ENCODE data around the gene SGPP2.

SGPP2 gene

DNA sequence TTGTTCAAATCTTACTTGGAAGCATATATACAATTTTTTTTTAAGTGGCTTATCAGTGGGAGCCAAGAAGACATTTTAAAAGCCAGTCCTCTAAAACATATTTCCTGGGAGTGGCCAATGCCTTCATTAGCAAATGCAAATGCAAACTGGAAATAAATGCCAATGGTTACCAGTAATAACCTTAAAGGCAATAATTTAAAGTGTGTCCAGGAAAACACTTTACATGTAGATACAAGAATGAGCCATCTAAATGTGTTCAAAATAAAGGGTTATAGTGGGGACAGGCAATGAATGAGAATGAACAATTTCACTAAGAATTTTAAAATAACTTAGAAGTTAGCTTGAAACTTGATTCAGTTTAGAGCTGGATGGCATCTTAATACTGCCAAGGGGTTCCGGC is 167.3 kb downstream of the SGPP2 start:
- TF ChIP-seq ELF4 (IDR thresholded peaks at IDR 0.05) (no peak), SP1 (IDR thresholded peaks at IDR 0.05) (no peak), FOXK2 (IDR thresholded peaks at IDR 0.05) (no peak), HDGF (IDR thresholded peaks at IDR 0.05; ENCODE audit: borderline replicate concordance) (no peak), ARNT (IDR thresholded peaks at IDR 0.05) (no peak), FOXM1 (IDR thresholded peaks at IDR 0.05; ENCODE audit: borderline replicate concordance) (no peak), CTBP1 (IDR thresholded peaks at IDR 0.05; ENCODE audit: borderline replicate concordance) (no peak), ZNF384 (IDR thresholded peaks at IDR 0.05) (no peak), L3MBTL2 (conservative IDR thresholded peaks at IDR 0.05) (no peak), SUZ12 (IDR thresholded peaks at IDR 0.05) (no peak), NFRKB (IDR thresholded peaks at IDR 0.05) (no peak), BHLHE40 (IDR thresholded peaks at IDR 0.05; ENCODE audit: borderline replicate concordance) (no peak), TARDBP (IDR thresholded peaks at IDR 0.05) (no peak), FOXA1 (IDR thresholded peaks at IDR 0.05) (no peak), LEF1 (IDR thresholded peaks at IDR 0.05; ENCODE audit: borderline replicate concordance) (no peak)
- TF ChIP-seq, protein P1, sequence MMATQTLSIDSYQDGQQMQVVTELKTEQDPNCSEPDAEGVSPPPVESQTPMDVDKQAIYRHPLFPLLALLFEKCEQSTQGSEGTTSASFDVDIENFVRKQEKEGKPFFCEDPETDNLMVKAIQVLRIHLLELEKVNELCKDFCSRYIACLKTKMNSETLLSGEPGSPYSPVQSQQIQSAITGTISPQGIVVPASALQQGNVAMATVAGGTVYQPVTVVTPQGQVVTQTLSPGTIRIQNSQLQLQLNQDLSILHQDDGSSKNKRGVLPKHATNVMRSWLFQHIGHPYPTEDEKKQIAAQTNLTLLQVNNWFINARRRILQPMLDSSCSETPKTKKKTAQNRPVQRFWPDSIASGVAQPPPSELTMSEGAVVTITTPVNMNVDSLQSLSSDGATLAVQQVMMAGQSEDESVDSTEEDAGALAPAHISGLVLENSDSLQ (IDR thresholded peaks at IDR 0.05), result no peak
- ChIA-PET POLR2A (no interaction called here), CTCF (no interaction called here)
- no peak for DNase-seq (ENCODE audit: extremely low spot score)

DNA sequence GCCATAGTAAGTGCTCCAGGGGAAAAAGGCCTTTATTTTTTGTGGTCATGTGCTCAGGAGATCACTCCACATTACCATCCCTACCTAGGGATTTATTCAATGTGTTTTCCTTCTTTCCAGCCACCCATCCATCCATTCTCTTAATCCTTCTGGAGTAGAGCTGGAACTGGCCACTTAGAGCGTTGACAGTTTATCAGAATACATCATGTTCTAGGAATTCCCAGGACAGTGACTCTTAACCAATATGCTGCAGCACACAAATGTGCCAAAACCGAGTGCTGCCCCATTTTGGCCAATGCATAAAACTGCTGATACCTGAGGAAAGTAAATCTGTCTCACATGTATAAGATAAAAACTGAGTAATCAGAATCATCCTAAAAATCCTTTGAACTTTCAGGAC is 167.8 kb downstream of the SGPP2 start:
- no peak for DNase-seq (ENCODE audit: extremely low spot score)

DNA sequence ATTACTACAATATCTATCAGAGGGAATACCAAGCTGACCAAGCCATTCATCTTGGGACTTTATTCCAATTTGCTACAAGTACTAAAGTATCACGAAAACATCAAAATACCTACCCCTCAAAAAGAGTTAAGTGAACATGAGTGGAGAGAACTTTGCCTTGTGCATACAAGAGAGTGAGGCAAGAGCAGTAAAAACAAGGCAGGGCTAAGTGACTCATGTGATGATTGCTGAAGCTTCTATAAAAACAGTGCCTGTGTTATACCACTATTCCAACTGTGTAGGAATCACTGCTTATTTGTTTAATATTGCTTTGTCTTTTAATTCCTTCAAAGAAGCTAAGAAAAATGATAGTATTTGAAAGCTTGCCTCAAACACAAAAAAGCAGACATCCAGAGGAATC is 170.3 kb downstream of the SGPP2 start:
- POLR2A ChIA-PET, result no interaction called here
- TF ChIP-seq, protein P1 (IDR thresholded peaks at IDR 0.05), result no peak
- TF ChIP-seq ARNT (IDR thresholded peaks at IDR 0.05), result no peak
- TF ChIP-seq LEF1 (IDR thresholded peaks at IDR 0.05; ENCODE audit: borderline replicate concordance), result no peak
- TF ChIP-seq NFRKB (IDR thresholded peaks at IDR 0.05), result no peak
- TF ChIP-seq FOXM1 (IDR thresholded peaks at IDR 0.05; ENCODE audit: borderline replicate concordance), result no peak
- no peak for TF ChIP-seq L3MBTL2 (conservative IDR thresholded peaks at IDR 0.05)
- no peak for TF ChIP-seq BHLHE40 (IDR thresholded peaks at IDR 0.05; ENCODE audit: borderline replicate concordance)
- no peak for TF ChIP-seq ELF4 (IDR thresholded peaks at IDR 0.05)
- TF ChIP-seq FOXK2 (IDR thresholded peaks at IDR 0.05), result no peak
- TF ChIP-seq FOXA1 (IDR thresholded peaks at IDR 0.05), result no peak
- TF ChIP-seq HDGF (IDR thresholded peaks at IDR 0.05; ENCODE audit: borderline replicate concordance), result no peak
- no peak for TF ChIP-seq ZNF384 (IDR thresholded peaks at IDR 0.05)
- no peak for TF ChIP-seq SUZ12 (IDR thresholded peaks at IDR 0.05)
- no peak for TF ChIP-seq TARDBP (IDR thresholded peaks at IDR 0.05)
- DNase-seq (ENCODE audit: extremely low spot score), result no peak
- CTCF ChIA-PET, result no interaction called here

More for the DNA sequence above, 167.8 kb downstream of the SGPP2 start:
- TF ChIP-seq LEF1 (IDR thresholded peaks at IDR 0.05; ENCODE audit: borderline replicate concordance), result no peak
- no peak for TF ChIP-seq ELF4 (IDR thresholded peaks at IDR 0.05)
- POLR2A ChIA-PET, result no interaction called here
- CTCF ChIA-PET, result no interaction called here

DNA sequence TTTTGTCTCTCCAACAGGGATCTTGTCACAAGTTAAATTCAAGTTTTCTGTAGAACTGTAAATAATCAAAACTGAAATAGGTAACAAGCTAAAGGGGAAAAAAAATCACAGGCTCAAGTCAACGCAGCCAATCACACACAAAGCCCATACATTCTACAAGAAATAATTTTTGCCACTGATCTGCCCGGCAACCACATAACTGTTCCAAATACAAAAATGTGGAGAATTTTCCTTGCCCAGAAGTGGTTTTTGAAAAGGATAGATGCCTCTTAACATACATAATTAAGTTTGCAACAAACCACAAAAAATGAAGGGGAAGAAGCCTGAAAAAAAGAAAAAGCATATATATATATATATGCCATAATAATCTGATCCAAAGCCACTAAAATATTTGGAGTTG is 171.2 kb downstream of the SGPP2 start:
- TF ChIP-seq SUZ12 (IDR thresholded peaks at IDR 0.05) (no peak), FOXM1 (IDR thresholded peaks at IDR 0.05; ENCODE audit: borderline replicate concordance) (no peak), LEF1 (IDR thresholded peaks at IDR 0.05; ENCODE audit: borderline replicate concordance) (no peak), ZNF384 (IDR thresholded peaks at IDR 0.05) (no peak), ARNT (IDR thresholded peaks at IDR 0.05) (no peak), NFRKB (IDR thresholded peaks at IDR 0.05) (no peak), FOXA1 (IDR thresholded peaks at IDR 0.05) (no peak), SP1 (IDR thresholded peaks at IDR 0.05) (no peak), FOXK2 (IDR thresholded peaks at IDR 0.05) (no peak), HDGF (IDR thresholded peaks at IDR 0.05; ENCODE audit: borderline replicate concordance) (no peak), L3MBTL2 (conservative IDR thresholded peaks at IDR 0.05) (no peak), ELF4 (IDR thresholded peaks at IDR 0.05) (no peak), TARDBP (IDR thresholded peaks at IDR 0.05) (no peak), BHLHE40 (IDR thresholded peaks at IDR 0.05; ENCODE audit: borderline replicate concordance) (no peak), CTBP1 (IDR thresholded peaks at IDR 0.05; ENCODE audit: borderline replicate concordance) (no peak)
- TF ChIP-seq, protein P1 (IDR thresholded peaks at IDR 0.05), result no peak
- ChIA-PET POLR2A (no interaction called here), CTCF (no interaction called here)
- no peak for DNase-seq (ENCODE audit: extremely low spot score)

DNA sequence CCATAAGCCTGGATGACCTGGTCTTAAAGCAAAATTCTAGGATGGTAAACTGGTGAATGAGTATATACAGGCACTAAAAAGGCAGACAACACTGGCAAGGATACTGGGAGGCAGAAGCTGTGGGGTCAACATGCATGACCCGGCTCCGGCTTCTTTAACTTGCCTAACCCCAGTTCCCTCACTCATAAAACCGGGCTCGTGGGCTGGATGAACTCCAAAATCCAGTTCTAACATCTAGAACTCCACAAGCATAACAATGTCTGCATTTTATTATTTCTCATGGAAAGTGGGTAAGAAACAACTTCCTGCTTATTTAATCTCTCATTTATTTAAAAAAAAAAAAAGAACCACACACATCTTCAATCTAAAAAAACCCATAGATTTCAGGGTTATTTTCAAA is 174.3 kb downstream of the SGPP2 start:
- no peak for DNase-seq (ENCODE audit: extremely low spot score)
- TF ChIP-seq, protein P1 (IDR thresholded peaks at IDR 0.05), result no peak
- TF ChIP-seq FOXK2 (IDR thresholded peaks at IDR 0.05) (no peak), HDGF (IDR thresholded peaks at IDR 0.05; ENCODE audit: borderline replicate concordance) (no peak), CTBP1 (IDR thresholded peaks at IDR 0.05; ENCODE audit: borderline replicate concordance) (no peak), FOXA1 (IDR thresholded peaks at IDR 0.05) (no peak), ZNF384 (IDR thresholded peaks at IDR 0.05) (no peak), BHLHE40 (IDR thresholded peaks at IDR 0.05; ENCODE audit: borderline replicate concordance) (no peak), FOXM1 (IDR thresholded peaks at IDR 0.05; ENCODE audit: borderline replicate concordance) (no peak), NFRKB (IDR thresholded peaks at IDR 0.05) (no peak), ELF4 (IDR thresholded peaks at IDR 0.05) (no peak), TARDBP (IDR thresholded peaks at IDR 0.05) (no peak), SP1 (IDR thresholded peaks at IDR 0.05) (no peak), ARNT (IDR thresholded peaks at IDR 0.05) (no peak), SUZ12 (IDR thresholded peaks at IDR 0.05) (no peak), L3MBTL2 (conservative IDR thresholded peaks at IDR 0.05) (no peak)
- ChIA-PET POLR2A (no interaction called here), CTCF (no interaction called here)

DNA sequence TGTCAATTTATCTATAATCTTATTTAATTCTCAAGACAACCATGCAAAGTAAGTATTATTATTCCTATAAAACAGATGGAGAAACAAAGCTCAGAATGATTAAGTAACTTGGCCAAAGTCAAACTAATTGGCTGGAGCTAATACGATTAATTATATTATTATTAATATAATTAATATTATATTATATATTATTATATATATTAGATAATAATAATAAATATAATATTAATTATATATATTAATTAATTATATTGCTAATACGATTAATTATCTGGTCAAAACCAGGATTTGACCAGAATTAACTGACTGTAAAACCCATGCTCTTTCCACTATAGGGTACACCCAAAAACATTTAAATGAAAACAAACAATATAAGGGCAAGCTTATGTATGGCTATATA is 179.2 kb downstream of the SGPP2 start:
- ChIA-PET CTCF (no interaction called here), POLR2A (no interaction called here)
- TF ChIP-seq LEF1 (IDR thresholded peaks at IDR 0.05; ENCODE audit: borderline replicate concordance), result no peak
- TF ChIP-seq SUZ12 (IDR thresholded peaks at IDR 0.05), result no peak
- no peak for TF ChIP-seq FOXM1 (IDR thresholded peaks at IDR 0.05; ENCODE audit: borderline replicate concordance)
- no peak for TF ChIP-seq FOXA1 (IDR thresholded peaks at IDR 0.05)
- TF ChIP-seq TARDBP (IDR thresholded peaks at IDR 0.05), result no peak
- no peak for TF ChIP-seq ARNT (IDR thresholded peaks at IDR 0.05)
- TF ChIP-seq CTBP1 (IDR thresholded peaks at IDR 0.05; ENCODE audit: borderline replicate concordance), result no peak
- no peak for TF ChIP-seq FOXK2 (IDR thresholded peaks at IDR 0.05)
- no peak for TF ChIP-seq HDGF (IDR thresholded peaks at IDR 0.05; ENCODE audit: borderline replicate concordance)
- TF ChIP-seq, protein P1 (IDR thresholded peaks at IDR 0.05), result no peak
- TF ChIP-seq ZNF384 (IDR thresholded peaks at IDR 0.05), result no peak
- TF ChIP-seq BHLHE40 (IDR thresholded peaks at IDR 0.05; ENCODE audit: borderline replicate concordance), result no peak
- TF ChIP-seq NFRKB (IDR thresholded peaks at IDR 0.05), result no peak
- TF ChIP-seq SP1 (IDR thresholded peaks at IDR 0.05), result no peak
- TF ChIP-seq L3MBTL2 (conservative IDR thresholded peaks at IDR 0.05), result no peak
- no peak for TF ChIP-seq ELF4 (IDR thresholded peaks at IDR 0.05)
- no peak for DNase-seq (ENCODE audit: extremely low spot score)
